Measurements from ENCODE around the gene SLC12A9. TPM values are rescaled to one million over a fixed set of nuclear protein-coding genes. Genes with fewer than 3 reads are reported as not detected.

The SLC12A9 gene
- total and polyA plus RNA-seq, 2 experiments from 2014 or later = 17.1 to 21.3 TPM

DNA sequence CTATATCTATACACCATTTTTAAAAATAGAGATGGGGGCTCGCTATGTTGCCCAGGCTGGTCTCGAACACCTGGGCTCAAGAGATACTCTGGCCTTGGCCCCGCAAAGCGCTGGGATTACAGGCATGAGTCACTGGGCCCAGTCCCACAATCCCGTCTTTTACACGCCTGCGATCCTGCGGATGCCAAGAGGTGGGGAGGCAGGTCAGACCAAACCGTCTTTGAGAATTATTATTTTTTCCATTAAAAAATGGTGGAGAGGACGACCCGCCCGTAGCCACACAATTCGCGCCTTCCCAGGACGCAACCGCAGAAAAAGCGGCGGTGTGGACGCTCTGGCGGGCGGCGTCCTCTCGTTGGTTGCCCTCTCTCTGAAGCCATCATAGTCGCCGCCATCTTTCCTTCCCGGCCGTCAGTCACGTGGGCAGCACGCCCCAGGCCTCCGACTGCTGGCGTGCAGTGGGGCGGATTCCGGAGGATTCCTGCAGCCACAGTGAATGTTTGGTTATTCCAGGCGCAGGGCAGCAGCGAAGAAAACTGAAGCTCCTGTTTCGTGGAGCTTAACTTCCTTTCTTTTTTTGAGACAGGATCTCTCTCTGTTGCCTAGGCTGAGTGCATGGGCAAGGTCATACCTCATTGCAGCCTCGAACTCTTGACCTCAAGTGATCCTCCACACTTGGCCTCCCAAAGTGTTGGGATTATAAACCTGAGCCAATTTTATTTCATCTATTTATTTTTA, 15.2 kb upstream of the SLC12A9 start:
- 5% methylated on average over 37 of the region's 37 CpGs for WGBS (ENCODE audit: low lambda C conversion rate, missing lambda C conversion rate)
- TF ChIP-seq EZH2 (IDR thresholded peaks at IDR 0.05; ENCODE audit: borderline replicate concordance) (no peak), EZH2phosphoT487 (IDR thresholded peaks at IDR 0.05; ENCODE audit: low read depth, severe bottlenecking, unreplicated experiment) (no peak)
- TF ChIP-seq, protein P1, sequence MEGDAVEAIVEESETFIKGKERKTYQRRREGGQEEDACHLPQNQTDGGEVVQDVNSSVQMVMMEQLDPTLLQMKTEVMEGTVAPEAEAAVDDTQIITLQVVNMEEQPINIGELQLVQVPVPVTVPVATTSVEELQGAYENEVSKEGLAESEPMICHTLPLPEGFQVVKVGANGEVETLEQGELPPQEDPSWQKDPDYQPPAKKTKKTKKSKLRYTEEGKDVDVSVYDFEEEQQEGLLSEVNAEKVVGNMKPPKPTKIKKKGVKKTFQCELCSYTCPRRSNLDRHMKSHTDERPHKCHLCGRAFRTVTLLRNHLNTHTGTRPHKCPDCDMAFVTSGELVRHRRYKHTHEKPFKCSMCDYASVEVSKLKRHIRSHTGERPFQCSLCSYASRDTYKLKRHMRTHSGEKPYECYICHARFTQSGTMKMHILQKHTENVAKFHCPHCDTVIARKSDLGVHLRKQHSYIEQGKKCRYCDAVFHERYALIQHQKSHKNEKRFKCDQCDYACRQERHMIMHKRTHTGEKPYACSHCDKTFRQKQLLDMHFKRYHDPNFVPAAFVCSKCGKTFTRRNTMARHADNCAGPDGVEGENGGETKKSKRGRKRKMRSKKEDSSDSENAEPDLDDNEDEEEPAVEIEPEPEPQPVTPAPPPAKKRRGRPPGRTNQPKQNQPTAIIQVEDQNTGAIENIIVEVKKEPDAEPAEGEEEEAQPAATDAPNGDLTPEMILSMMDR (IDR thresholded peaks at IDR 0.05; ENCODE audit: poor library complexity) = no peak
- H3K4me1 ChIP-seq (ENCODE audit: insufficient read depth) = peaks cover 21% of the 10 kb centered on the region
- peak overlapping the region; percentile 94 for H3K27ac ChIP-seq
- H3K79me2 ChIP-seq = no peaks in the 10 kb centered on the region
- peak; percentile 95 for DNase-seq (ENCODE audit: low spot score)
- H3K4me3 ChIP-seq = no peak overlapping the region
- H4K20me1 ChIP-seq (ENCODE audit: insufficient read depth, poor library complexity, severe bottlenecking) = no peaks in the 10 kb centered on the region
- H3K4me2 ChIP-seq = peak overlapping the region; percentile 72
- H3K9me2 ChIP-seq (replicated peaks; ENCODE audit: insufficient read depth) = no peaks in the 10 kb centered on the region
- no peaks in the 10 kb centered on the region for H3K9me3 ChIP-seq (ENCODE audit: low read depth)
- peak overlapping the region; percentile 70 for H2AFZ ChIP-seq
- no peaks in the 10 kb centered on the region for H3K27me3 ChIP-seq
- H3K36me3 ChIP-seq (replicated peaks; ENCODE audit: insufficient read depth, low read depth) = no peaks in the 10 kb centered on the region

DNA sequence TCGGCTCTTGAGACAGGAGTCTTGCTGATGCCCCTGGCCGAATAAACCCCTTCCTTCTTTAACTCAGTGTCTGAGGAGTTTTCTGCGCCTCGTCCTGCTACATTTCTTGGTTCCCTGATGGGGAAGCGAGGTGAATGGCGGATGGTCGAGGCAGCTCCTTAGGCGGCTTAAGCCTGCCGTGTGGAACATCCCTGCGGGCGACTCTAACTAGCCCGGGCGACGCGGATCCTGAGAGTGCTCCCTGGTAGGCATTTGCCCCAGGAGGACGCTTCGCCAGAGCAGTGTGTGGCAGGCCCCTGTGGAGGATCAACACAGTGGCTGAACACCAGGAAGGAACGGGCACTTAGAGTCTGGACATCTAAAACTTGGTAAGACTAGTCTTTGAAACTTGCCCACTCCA, 13.2 kb upstream of the SLC12A9 start:
- H3K27ac ChIP-seq = no peak overlapping the region
- H3K27me3 ChIP-seq = no peaks in the 10 kb centered on the region
- no peaks in the 10 kb centered on the region for H3K9me3 ChIP-seq (ENCODE audit: low read depth)
- H3K4me1 ChIP-seq (ENCODE audit: insufficient read depth) = peaks cover 13% of the 10 kb centered on the region
- H2AFZ ChIP-seq = no peak overlapping the region
- no peak overlapping the region for H3K4me3 ChIP-seq
- no peaks in the 10 kb centered on the region for H3K9me2 ChIP-seq (replicated peaks; ENCODE audit: insufficient read depth)
- TF ChIP-seq, protein P1 (IDR thresholded peaks at IDR 0.05; ENCODE audit: poor library complexity) = no peak
- TF ChIP-seq EZH2 (IDR thresholded peaks at IDR 0.05; ENCODE audit: borderline replicate concordance) (no peak), EZH2phosphoT487 (IDR thresholded peaks at IDR 0.05; ENCODE audit: low read depth, severe bottlenecking, unreplicated experiment) (no peak)
- no peaks in the 10 kb centered on the region for H3K36me3 ChIP-seq (replicated peaks; ENCODE audit: insufficient read depth, low read depth)
- H3K4me2 ChIP-seq = no peak overlapping the region
- no peaks in the 10 kb centered on the region for H4K20me1 ChIP-seq (ENCODE audit: insufficient read depth, poor library complexity, severe bottlenecking)
- H3K79me2 ChIP-seq = no peaks in the 10 kb centered on the region
- DNase-seq (ENCODE audit: low spot score) = no peak
- 97% methylated on average over 18 of the region's 18 CpGs for WGBS (ENCODE audit: low lambda C conversion rate, missing lambda C conversion rate)

DNA sequence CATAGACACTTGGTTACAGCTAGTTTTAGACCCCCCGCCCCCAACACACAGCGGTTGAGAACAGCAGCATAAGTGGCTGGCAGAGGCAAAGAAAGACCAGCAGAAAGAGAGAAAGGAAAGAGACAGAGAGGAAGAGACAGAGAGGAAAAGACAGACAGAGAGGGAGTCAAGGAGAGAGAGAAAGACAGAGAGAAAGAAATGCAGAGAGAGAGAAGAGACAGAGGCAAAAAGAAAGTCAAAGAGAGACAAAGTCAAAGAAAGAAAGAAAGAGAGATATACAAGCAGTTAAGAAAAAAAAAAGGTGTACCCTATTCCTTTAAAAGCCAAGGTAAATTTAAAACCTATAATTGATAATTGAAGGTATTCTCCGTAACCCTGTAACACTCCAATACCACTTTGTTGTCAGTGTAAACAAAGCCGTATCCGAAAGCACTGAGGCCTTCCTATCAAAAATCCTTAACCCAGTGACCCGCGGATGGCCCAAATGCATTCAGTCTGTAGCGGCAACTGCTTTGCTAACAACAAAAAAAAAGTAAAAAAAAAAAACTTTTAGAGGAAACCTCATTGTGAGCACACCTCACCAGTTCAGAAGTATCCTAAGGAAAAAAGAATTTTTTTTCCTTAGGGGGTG, 11.9 kb upstream of the SLC12A9 start:
- no peaks in the 10 kb centered on the region for H3K36me3 ChIP-seq (replicated peaks; ENCODE audit: insufficient read depth, low read depth)
- peak overlapping the region; percentile 47 for H3K4me2 ChIP-seq
- no peaks in the 10 kb centered on the region for H3K9me3 ChIP-seq (ENCODE audit: low read depth)
- H2AFZ ChIP-seq = peak overlapping the region; percentile 68
- H3K27me3 ChIP-seq = no peaks in the 10 kb centered on the region
- H3K4me1 ChIP-seq (ENCODE audit: insufficient read depth) = peaks cover 13% of the 10 kb centered on the region
- peak overlapping the region; percentile 31 for H3K27ac ChIP-seq
- no peaks in the 10 kb centered on the region for H4K20me1 ChIP-seq (ENCODE audit: insufficient read depth, poor library complexity, severe bottlenecking)
- 41% methylated on average over 8 of the region's 8 CpGs for WGBS (ENCODE audit: low lambda C conversion rate, missing lambda C conversion rate)
- TF ChIP-seq EZH2 (IDR thresholded peaks at IDR 0.05; ENCODE audit: borderline replicate concordance) (no peak), EZH2phosphoT487 (IDR thresholded peaks at IDR 0.05; ENCODE audit: low read depth, severe bottlenecking, unreplicated experiment) (no peak)
- TF ChIP-seq, protein P1 (IDR thresholded peaks at IDR 0.05; ENCODE audit: poor library complexity) = no peak
- no peak for DNase-seq (ENCODE audit: low spot score)
- H3K4me3 ChIP-seq = no peak overlapping the region
- H3K79me2 ChIP-seq = no peaks in the 10 kb centered on the region
- H3K9me2 ChIP-seq (replicated peaks; ENCODE audit: insufficient read depth) = no peaks in the 10 kb centered on the region
